ENCODE results near the gene ATP10B.
"Not testable (repeated sequence)": the region's sequence is repeated elsewhere in the genome, so short reads cannot be mapped to it uniquely, and the experiment has no call there.

Gene ATP10B

DNA sequence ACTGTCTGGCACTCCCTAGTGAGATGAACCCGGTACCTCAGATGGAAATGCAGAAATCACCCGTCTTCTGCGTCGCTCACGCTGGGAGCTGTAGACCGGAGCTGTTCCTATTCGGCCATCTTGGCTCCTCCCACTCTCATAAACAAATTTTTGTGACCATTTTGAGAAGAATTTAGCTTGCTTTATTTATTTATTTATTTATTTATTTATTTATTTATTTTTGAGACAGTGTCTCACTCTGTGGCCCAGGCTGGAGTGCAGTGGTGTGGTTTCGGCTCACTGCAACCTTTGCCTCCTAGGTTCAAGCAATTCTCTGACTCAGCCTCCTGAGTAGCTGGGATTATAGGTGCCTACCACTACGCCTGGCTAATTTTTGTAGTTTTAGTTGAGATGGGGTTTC, 136.5 kb downstream of the ATP10B start:
- not testable (repeated sequence) for H3K18ac ChIP-seq (ENCODE audit: low read length); H2BK120ac ChIP-seq (ENCODE audit: low read depth, low read length); H3K9me3 ChIP-seq (replicated peaks in 1 of 2; ENCODE audit: control insufficient read depth in 2 of 2, insufficient read depth in 1 of 2, low read depth in 1 of 2, low read length in 2 of 2); H4K8ac ChIP-seq (ENCODE audit: low read depth, low read length); H3K4me3 ChIP-seq (ENCODE audit: low read length in 2 of 2); H3K36me3 ChIP-seq (replicated peaks in 1 of 2; ENCODE audit: control insufficient read depth in 2 of 2, insufficient read depth in 2 of 2, low read length in 2 of 2); H3K9ac ChIP-seq (ENCODE audit: low read depth, low read length, poor library complexity); H3K27me3 ChIP-seq (ENCODE audit: control insufficient read depth in 3 of 3, insufficient read depth in 3 of 3, low read depth in 1 of 3, low read length in 3 of 3); H3K23ac ChIP-seq (ENCODE audit: low read depth, low read length, poor library complexity); DNase-seq (ENCODE audit: low spot score); H2BK5ac ChIP-seq (ENCODE audit: low read length); H2BK12ac ChIP-seq (ENCODE audit: low read length); H3K27ac ChIP-seq (replicated peaks; ENCODE audit: low read length); H4K91ac ChIP-seq (ENCODE audit: low read depth, low read length, poor library complexity); H3K4me1 ChIP-seq (ENCODE audit: control insufficient read depth in 2 of 2, insufficient read depth in 1 of 2, low read depth in 1 of 2, low read length in 2 of 2); H2BK15ac ChIP-seq (ENCODE audit: low read length); H2AK5ac ChIP-seq (ENCODE audit: low read depth, low read length); H3K4ac ChIP-seq (ENCODE audit: low read length); H3K4me2 ChIP-seq (ENCODE audit: insufficient read depth, low read length, poor library complexity, severe bottlenecking); H3K79me1 ChIP-seq (ENCODE audit: low read depth, low read length); H3K14ac ChIP-seq (ENCODE audit: low read length); H2AFZ ChIP-seq (ENCODE audit: low read length)
- WGBS, 2 donors (ENCODE audit: extremely low coverage in 2 of 2, insufficient read length in 2 of 2, insufficient replicate concordance in 1 of 2): no CpG with 5 or more reads among the region's 9 CpGs

DNA sequence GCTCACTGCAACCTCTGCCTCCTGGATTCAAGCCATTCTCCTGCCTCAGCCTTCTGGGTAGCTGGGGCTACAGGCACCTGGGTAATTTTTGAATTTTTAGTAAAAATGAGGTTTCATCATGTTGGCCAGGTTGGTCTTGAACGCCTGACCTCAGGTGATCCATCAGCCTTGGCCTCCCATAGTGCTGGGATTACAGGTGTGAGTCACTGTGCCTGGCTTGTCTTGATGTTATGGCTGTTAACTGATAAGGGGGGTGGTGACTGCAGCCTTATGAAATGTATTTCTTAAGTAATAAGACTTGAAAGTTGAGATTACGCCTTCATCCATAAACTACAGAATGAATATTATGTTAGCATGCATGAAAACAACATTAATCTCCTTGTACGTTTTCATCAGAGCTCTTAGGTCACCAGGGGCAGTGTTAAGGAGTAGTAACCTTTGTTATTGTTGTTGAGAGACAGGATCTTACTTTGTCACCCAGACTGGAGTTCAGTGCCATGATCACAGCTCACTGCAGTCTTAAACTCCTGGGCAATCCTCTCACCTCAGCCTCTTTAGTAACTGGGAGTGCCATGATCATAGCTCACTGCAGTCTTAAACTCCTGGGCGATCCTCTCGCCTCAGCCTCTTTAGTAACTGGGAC, 148.3 kb downstream of the ATP10B start:
- Histone ChIP-seq H4K91ac (ENCODE audit: low read depth, low read length, poor library complexity) (no peak overlapping the region), H2AK5ac (ENCODE audit: low read depth, low read length) (no peak overlapping the region), H3K36me3 (replicated peaks in 1 of 2; ENCODE audit: control insufficient read depth in 2 of 2, insufficient read depth in 2 of 2, low read length in 2 of 2) (no peaks in the 10 kb centered on the region), H3K14ac (ENCODE audit: low read length) (no peak overlapping the region), H3K4me3 (ENCODE audit: low read length in 2 of 2) (no peak overlapping the region), H3K4ac (ENCODE audit: low read length) (no peak overlapping the region), H2BK15ac (ENCODE audit: low read length) (no peak overlapping the region), H3K27ac (replicated peaks; ENCODE audit: low read length) (no peak overlapping the region), H3K4me2 (ENCODE audit: insufficient read depth, low read length, poor library complexity, severe bottlenecking) (no peak overlapping the region), H2BK120ac (ENCODE audit: low read depth, low read length) (no peak overlapping the region), H3K4me1 (ENCODE audit: control insufficient read depth in 2 of 2, insufficient read depth in 1 of 2, low read depth in 1 of 2, low read length in 2 of 2) (peaks cover 0 to 4% of the 10 kb centered on the region in 2 donors), H3K23ac (ENCODE audit: low read depth, low read length, poor library complexity) (no peak overlapping the region), H2AFZ (ENCODE audit: low read length) (no peak overlapping the region), H3K27me3 (ENCODE audit: control insufficient read depth in 3 of 3, insufficient read depth in 3 of 3, low read depth in 1 of 3, low read length in 3 of 3) (no peaks in the 10 kb centered on the region), H2BK5ac (ENCODE audit: low read length) (no peak overlapping the region), H3K79me1 (ENCODE audit: low read depth, low read length) (no peaks in the 10 kb centered on the region), H3K18ac (ENCODE audit: low read length) (no peak overlapping the region), H4K8ac (ENCODE audit: low read depth, low read length) (no peak overlapping the region), H2BK12ac (ENCODE audit: low read length) (no peak overlapping the region), H3K9ac (ENCODE audit: low read depth, low read length, poor library complexity) (no peak overlapping the region), H3K9me3 (replicated peaks in 1 of 2; ENCODE audit: control insufficient read depth in 2 of 2, insufficient read depth in 1 of 2, low read depth in 1 of 2, low read length in 2 of 2) (peaks cover 0 to 2% of the 10 kb centered on the region in 2 donors)
- no CpG with 5 or more reads among the region's 5 CpGs for WGBS, 2 donors (ENCODE audit: extremely low coverage in 2 of 2, insufficient read length in 2 of 2, insufficient replicate concordance in 1 of 2)
- no peak for DNase-seq (ENCODE audit: low spot score)

DNA sequence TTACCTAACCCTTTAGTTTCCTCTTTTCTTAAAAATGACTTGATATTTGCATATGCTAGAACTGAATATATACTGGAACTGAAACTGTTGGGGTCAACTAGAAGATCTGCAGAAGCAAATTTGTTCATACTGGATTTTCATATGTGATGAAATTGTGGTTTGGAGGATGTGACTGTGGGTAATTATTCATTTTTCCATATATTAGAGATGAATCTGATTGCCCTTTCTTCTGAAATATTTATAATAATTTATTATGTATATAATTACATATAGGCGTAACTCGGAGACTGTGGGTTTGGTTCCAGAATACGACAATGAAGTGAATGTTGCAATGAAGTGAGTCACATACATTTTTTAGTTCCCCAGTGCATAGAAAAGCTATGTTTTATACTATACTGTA, 149.1 kb downstream of the ATP10B start:
- Histone ChIP-seq H3K79me1 (ENCODE audit: low read depth, low read length) (no peaks in the 10 kb centered on the region), H3K14ac (ENCODE audit: low read length) (no peak overlapping the region), H3K4me1 (ENCODE audit: control insufficient read depth in 2 of 2, insufficient read depth in 1 of 2, low read depth in 1 of 2, low read length in 2 of 2) (peaks cover 0 to 4% of the 10 kb centered on the region in 2 donors), H2AK5ac (ENCODE audit: low read depth, low read length) (no peak overlapping the region), H2AFZ (ENCODE audit: low read length) (no peak overlapping the region), H3K27me3 (ENCODE audit: control insufficient read depth in 3 of 3, insufficient read depth in 3 of 3, low read depth in 1 of 3, low read length in 3 of 3) (no peaks in the 10 kb centered on the region), H3K4me3 (ENCODE audit: low read length in 2 of 2) (no peak overlapping the region), H3K36me3 (replicated peaks in 1 of 2; ENCODE audit: control insufficient read depth in 2 of 2, insufficient read depth in 2 of 2, low read length in 2 of 2) (no peaks in the 10 kb centered on the region), H4K8ac (ENCODE audit: low read depth, low read length) (no peak overlapping the region), H3K9me3 (replicated peaks in 1 of 2; ENCODE audit: control insufficient read depth in 2 of 2, insufficient read depth in 1 of 2, low read depth in 1 of 2, low read length in 2 of 2) (peaks cover 0 to 2% of the 10 kb centered on the region in 2 donors), H3K18ac (ENCODE audit: low read length) (no peak overlapping the region), H3K9ac (ENCODE audit: low read depth, low read length, poor library complexity) (no peak overlapping the region), H4K91ac (ENCODE audit: low read depth, low read length, poor library complexity) (no peak overlapping the region), H2BK120ac (ENCODE audit: low read depth, low read length) (no peak overlapping the region), H3K23ac (ENCODE audit: low read depth, low read length, poor library complexity) (no peak overlapping the region), H3K4me2 (ENCODE audit: insufficient read depth, low read length, poor library complexity, severe bottlenecking) (no peak overlapping the region), H2BK15ac (ENCODE audit: low read length) (no peak overlapping the region), H3K27ac (replicated peaks; ENCODE audit: low read length) (no peak overlapping the region), H2BK12ac (ENCODE audit: low read length) (no peak overlapping the region), H2BK5ac (ENCODE audit: low read length) (no peak overlapping the region), H3K4ac (ENCODE audit: low read length) (no peak overlapping the region)
- WGBS, 2 donors (ENCODE audit: extremely low coverage in 2 of 2, insufficient read length in 2 of 2, insufficient replicate concordance in 1 of 2): no CpG with 5 or more reads among the region's 3 CpGs
- DNase-seq (ENCODE audit: low spot score): no peak

DNA sequence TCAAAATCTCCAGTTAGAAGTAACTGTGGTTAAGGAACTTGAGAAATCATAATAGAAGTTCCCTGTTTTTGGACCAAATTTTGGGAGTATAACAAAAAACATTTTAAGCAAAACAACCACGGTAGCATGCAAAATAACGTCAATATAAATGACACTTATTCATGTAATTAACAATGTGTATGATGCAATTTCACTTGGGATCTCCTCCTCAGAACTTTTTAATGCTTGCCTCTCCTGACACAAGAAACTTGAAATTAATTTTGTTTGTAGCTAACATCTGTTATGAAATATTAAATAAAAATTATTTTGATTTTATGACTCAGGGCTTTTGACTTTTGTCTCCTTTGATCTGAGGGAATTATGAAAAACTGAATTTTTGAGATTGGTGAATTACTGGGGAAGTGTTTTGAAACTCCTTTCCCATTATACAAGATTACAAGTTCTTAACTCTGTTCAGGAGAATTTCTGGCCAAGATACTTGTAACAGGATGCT, 149.7 kb downstream of the ATP10B start:
- Histone ChIP-seq H3K4me1 (ENCODE audit: control insufficient read depth in 2 of 2, insufficient read depth in 1 of 2, low read depth in 1 of 2, low read length in 2 of 2) (peaks cover 0 to 4% of the 10 kb centered on the region in 2 donors), H3K9me3 (replicated peaks in 1 of 2; ENCODE audit: control insufficient read depth in 2 of 2, insufficient read depth in 1 of 2, low read depth in 1 of 2, low read length in 2 of 2) (peaks cover 0 to 2% of the 10 kb centered on the region in 2 donors), H2BK120ac (ENCODE audit: low read depth, low read length) (no peak overlapping the region), H3K27ac (replicated peaks; ENCODE audit: low read length) (no peak overlapping the region), H2AK5ac (ENCODE audit: low read depth, low read length) (no peak overlapping the region), H2BK15ac (ENCODE audit: low read length) (no peak overlapping the region), H3K4me3 (ENCODE audit: low read length in 2 of 2) (no peak overlapping the region), H2AFZ (ENCODE audit: low read length) (no peak overlapping the region), H4K8ac (ENCODE audit: low read depth, low read length) (no peak overlapping the region), H3K18ac (ENCODE audit: low read length) (no peak overlapping the region), H4K91ac (ENCODE audit: low read depth, low read length, poor library complexity) (no peak overlapping the region), H3K4me2 (ENCODE audit: insufficient read depth, low read length, poor library complexity, severe bottlenecking) (no peak overlapping the region), H2BK12ac (ENCODE audit: low read length) (no peak overlapping the region), H3K36me3 (replicated peaks in 1 of 2; ENCODE audit: control insufficient read depth in 2 of 2, insufficient read depth in 2 of 2, low read length in 2 of 2) (no peaks in the 10 kb centered on the region), H3K27me3 (ENCODE audit: control insufficient read depth in 3 of 3, insufficient read depth in 3 of 3, low read depth in 1 of 3, low read length in 3 of 3) (no peaks in the 10 kb centered on the region), H2BK5ac (ENCODE audit: low read length) (no peak overlapping the region), H3K23ac (ENCODE audit: low read depth, low read length, poor library complexity) (no peak overlapping the region), H3K14ac (ENCODE audit: low read length) (no peak overlapping the region), H3K79me1 (ENCODE audit: low read depth, low read length) (no peaks in the 10 kb centered on the region), H3K4ac (ENCODE audit: low read length) (no peak overlapping the region), H3K9ac (ENCODE audit: low read depth, low read length, poor library complexity) (no peak overlapping the region)
- no CpG with 5 or more reads among the region's 2 CpGs for WGBS, 2 donors (ENCODE audit: extremely low coverage in 2 of 2, insufficient read length in 2 of 2, insufficient replicate concordance in 1 of 2)
- DNase-seq (ENCODE audit: low spot score): no peak
